ENCODE data around the gene NECAP2. TPM values are rescaled to one million over a fixed set of nuclear protein-coding genes. Genes with fewer than 3 reads are reported as not detected.
"Not testable (repeated sequence)": the region's sequence is repeated elsewhere in the genome, so short reads cannot be mapped to it uniquely, and the experiment has no call there.

Gene NECAP2
- polyA plus RNA-seq, 3 donors, result 78.9 to 223 (median 183) TPM

GRCh38 chr1:16498047-16498446, 57.5 kb downstream of the NECAP2 start:
- H4K20me1 ChIP-seq (ENCODE audit: insufficient read depth, low read length); H3K9ac ChIP-seq (ENCODE audit: insufficient read depth, low read length, poor library complexity, severe bottlenecking); H3K36me3 ChIP-seq (replicated peaks in 1 of 2; ENCODE audit: control insufficient read depth in 1 of 2, insufficient read depth in 2 of 2, low read length in 2 of 2); H3K9me3 Mint-ChIP-seq; H3K79me2 ChIP-seq (ENCODE audit: insufficient read depth, low read length); H3K27ac ChIP-seq (ENCODE audit: low read depth in 1 of 2, low read length in 2 of 2); H3K36me3 Mint-ChIP-seq; DNase-seq; H3K9me3 ChIP-seq (replicated peaks in 1 of 2; ENCODE audit: control insufficient read depth in 1 of 2, insufficient read depth in 1 of 2, low read length in 2 of 2); intact Hi-C loops (cut with micrococcal nuclease); H3K27me3 ChIP-seq (ENCODE audit: control insufficient read depth in 2 of 2, insufficient read depth in 2 of 2, low read length in 2 of 2): not testable (repeated sequence)
- peak overlapping the region in 1 of 7 donors; percentile 38 for H3K27ac Mint-ChIP-seq
- Histone ChIP-seq H3K4me3 (replicated peaks in 1 of 3; ENCODE audit: low read depth in 2 of 3, low read length in 3 of 3) (peak overlapping the region in 1 of 3 experiments; percentile 82), H3K4me2 (replicated peaks; ENCODE audit: extremely low read depth, low read length, poor library complexity, severe bottlenecking) (peak overlapping the region; percentile 85), H3K4me1 (ENCODE audit: control insufficient read depth in 1 of 2, insufficient read depth in 2 of 2, low read length in 2 of 2) (peaks cover 25 to 34% of the 10 kb centered on the region in 2 donors), H2AFZ (ENCODE audit: insufficient read depth, low read depth, low read length, poor library complexity, severe bottlenecking) (peak overlapping the region; percentile 95)
- H3K27me3 Mint-ChIP-seq (ENCODE audit: low read depth in 3 of 3), result peaks cover 4 to 18% (median 14%) of the 10 kb centered on the region in 3 donors
- 60% methylated on average over 10 of the region's 10 CpGs for WGBS (ENCODE audit: insufficient coverage)
- H3K4me3 Mint-ChIP-seq, result peak overlapping the region; percentile 75 to 84
- peaks cover 32% of the 10 kb centered on the region for H3K4me1 Mint-ChIP-seq

DNA sequence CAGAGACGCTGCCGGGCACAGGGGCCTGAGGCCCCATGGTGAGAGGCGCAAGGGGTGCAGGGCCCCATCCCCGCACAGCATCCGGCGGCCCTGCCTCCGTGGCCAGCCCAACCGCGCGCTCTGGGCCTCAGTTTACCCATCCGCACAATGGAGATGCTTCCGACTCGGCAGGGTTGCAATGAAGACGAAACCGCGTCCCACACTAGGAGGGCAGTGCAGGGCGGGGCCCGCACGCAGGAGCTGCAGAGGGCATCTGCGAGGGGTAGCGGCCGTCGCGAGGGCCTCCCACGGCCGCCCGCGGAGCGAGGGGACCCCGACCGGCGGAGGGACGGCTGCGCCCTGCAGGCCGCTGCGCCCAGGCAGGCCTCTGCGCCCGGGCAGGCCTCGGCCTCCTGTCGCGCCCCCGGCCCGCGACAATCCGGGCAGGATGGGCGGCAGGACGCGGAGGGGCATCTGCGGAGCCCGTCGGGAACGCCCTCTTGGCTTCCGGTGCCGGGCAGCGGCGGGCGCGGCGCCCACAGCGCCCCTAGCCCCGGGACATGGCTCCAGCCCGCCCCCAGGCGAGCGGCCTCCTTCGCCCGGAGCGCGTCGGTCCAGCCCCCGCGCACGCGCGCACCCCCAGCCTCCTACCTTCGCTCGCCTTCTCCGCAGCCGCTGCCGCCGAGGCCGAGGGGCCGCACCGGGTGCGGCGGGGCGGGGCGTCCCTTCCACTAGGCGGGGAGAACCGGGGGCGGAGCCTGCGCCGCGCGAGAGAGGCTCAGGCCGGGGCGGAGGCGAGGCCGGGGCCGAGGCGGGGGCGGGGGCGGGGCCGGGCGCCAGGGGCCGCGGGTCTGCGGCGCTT, 58.3 kb downstream of the NECAP2 start:
- H3K4me1 Mint-ChIP-seq, result peaks cover 32% of the 10 kb centered on the region
- intact Hi-C loops (cut with micrococcal nuclease), result no loop called here
- DNase-seq, result peak; percentile 42 to 53 (median 47)
- no peak overlapping the region for H3K27ac ChIP-seq (ENCODE audit: low read depth in 1 of 2, low read length in 2 of 2)
- H3K36me3 Mint-ChIP-seq, result peaks cover 0 to 2% of the 10 kb centered on the region in 2 donors
- H3K4me3 ChIP-seq (replicated peaks in 1 of 3; ENCODE audit: low read depth in 2 of 3, low read length in 3 of 3), result peak overlapping the region; percentile 61 to 82 (median 63)
- WGBS (ENCODE audit: insufficient coverage), result 1% methylated on average over 108 of the region's 108 CpGs
- TF ChIP-seq CTCF (IDR thresholded peaks at IDR 0.05), result no peak
- peaks cover 25 to 34% of the 10 kb centered on the region in 2 donors for H3K4me1 ChIP-seq (ENCODE audit: control insufficient read depth in 1 of 2, insufficient read depth in 2 of 2, low read length in 2 of 2)
- H3K27ac Mint-ChIP-seq, result peak overlapping the region in 1 of 7 donors; percentile 31
- no peaks in the 10 kb centered on the region for H3K27me3 ChIP-seq (ENCODE audit: control insufficient read depth in 2 of 2, insufficient read depth in 2 of 2, low read length in 2 of 2)
- peaks cover 3% of the 10 kb centered on the region for H4K20me1 ChIP-seq (ENCODE audit: insufficient read depth, low read length)
- H3K4me2 ChIP-seq (replicated peaks; ENCODE audit: extremely low read depth, low read length, poor library complexity, severe bottlenecking), result peak overlapping the region; percentile 85
- H2AFZ ChIP-seq (ENCODE audit: insufficient read depth, low read depth, low read length, poor library complexity, severe bottlenecking), result peak overlapping the region; percentile 95
- peaks cover 4 to 18% (median 14%) of the 10 kb centered on the region in 3 donors for H3K27me3 Mint-ChIP-seq (ENCODE audit: low read depth in 3 of 3)
- H3K79me2 ChIP-seq (ENCODE audit: insufficient read depth, low read length), result no peaks in the 10 kb centered on the region
- H3K4me3 Mint-ChIP-seq, result peak overlapping the region; percentile 87 to 93
- H3K9me3 ChIP-seq (replicated peaks in 1 of 2; ENCODE audit: control insufficient read depth in 1 of 2, insufficient read depth in 1 of 2, low read length in 2 of 2), result no peaks in the 10 kb centered on the region
- H3K9me3 Mint-ChIP-seq, result peaks cover 0 to 2% (median 0%) of the 10 kb centered on the region in 7 donors
- H3K36me3 ChIP-seq (replicated peaks in 1 of 2; ENCODE audit: control insufficient read depth in 1 of 2, insufficient read depth in 2 of 2, low read length in 2 of 2), result no peaks in the 10 kb centered on the region
- H3K9ac ChIP-seq (ENCODE audit: insufficient read depth, low read length, poor library complexity, severe bottlenecking), result peak overlapping the region; percentile 69

DNA sequence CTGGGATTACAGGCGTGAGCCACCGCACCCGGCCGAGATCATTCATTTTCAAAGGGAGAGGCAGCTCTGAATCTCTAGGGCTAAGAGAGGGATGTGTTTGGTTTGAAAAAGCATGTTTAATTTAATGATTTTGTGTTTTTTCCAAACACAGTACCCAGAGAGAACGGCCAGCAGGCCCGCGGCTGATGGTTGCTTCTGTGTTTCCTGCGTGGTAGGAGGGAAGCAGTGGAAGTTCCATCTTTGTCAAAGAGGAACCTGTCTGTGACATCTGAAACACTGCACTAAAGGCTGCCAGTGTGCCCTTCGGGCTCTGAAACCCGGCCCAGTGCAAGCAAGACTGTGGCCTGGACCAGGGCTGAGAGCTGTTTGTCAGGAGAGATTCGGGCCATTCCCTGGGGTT, 59.9 kb downstream of the NECAP2 start:
- Mint-ChIP-seq H3K27me3 (ENCODE audit: low read depth in 3 of 3) (peaks cover 5 to 19% (median 14%) of the 10 kb centered on the region in 3 donors), H3K4me3 (peak overlapping the region; percentile 87 to 93), H3K27ac (peak overlapping the region in 4 of 7 donors; percentile 47 to 76 (median 62)), H3K4me1 (peaks cover 32% of the 10 kb centered on the region)
- H3K36me3 Mint-ChIP-seq; H3K27me3 ChIP-seq (ENCODE audit: control insufficient read depth in 2 of 2, insufficient read depth in 2 of 2, low read length in 2 of 2); H3K4me2 ChIP-seq (replicated peaks; ENCODE audit: extremely low read depth, low read length, poor library complexity, severe bottlenecking); H4K20me1 ChIP-seq (ENCODE audit: insufficient read depth, low read length); H3K27ac ChIP-seq (ENCODE audit: low read depth in 1 of 2, low read length in 2 of 2); H3K9me3 ChIP-seq (replicated peaks in 1 of 2; ENCODE audit: control insufficient read depth in 1 of 2, insufficient read depth in 1 of 2, low read length in 2 of 2); H2AFZ ChIP-seq (ENCODE audit: insufficient read depth, low read depth, low read length, poor library complexity, severe bottlenecking); H3K79me2 ChIP-seq (ENCODE audit: insufficient read depth, low read length); H3K36me3 ChIP-seq (replicated peaks in 1 of 2; ENCODE audit: control insufficient read depth in 1 of 2, insufficient read depth in 2 of 2, low read length in 2 of 2); H3K9ac ChIP-seq (ENCODE audit: insufficient read depth, low read length, poor library complexity, severe bottlenecking); intact Hi-C loops (cut with micrococcal nuclease); H3K9me3 Mint-ChIP-seq: not testable (repeated sequence)
- peak overlapping the region in 1 of 3 experiments; percentile 11 for H3K4me3 ChIP-seq (replicated peaks in 1 of 3; ENCODE audit: low read depth in 2 of 3, low read length in 3 of 3)
- DNase-seq, result peak in 2 of 3 donors; percentile 46 to 54
- 0% methylated on average over 1 of the region's 11 CpGs for WGBS (ENCODE audit: insufficient coverage)
- H3K4me1 ChIP-seq (ENCODE audit: control insufficient read depth in 1 of 2, insufficient read depth in 2 of 2, low read length in 2 of 2), result peaks cover 25 to 34% of the 10 kb centered on the region in 2 donors

Measured in CD14-positive monocyte (primary cell).